NCI-H460 (cell line): Measurements from ENCODE around the gene G6PC2. TPM values are rescaled to one million over a fixed set of nuclear protein-coding genes. Genes with fewer than 3 reads are reported as not detected.
A peak's percentile ranks its signal among the peaks of the same experiment; 100 is the strongest.
"Not testable (repeated sequence)": the region's sequence is repeated elsewhere in the genome, so short reads cannot be mapped to it uniquely, and the experiment has no call there.

Experiments
- DNase-seq: peaks from one replicate; pipeline ENCODE4 v3.0.0-alpha.2; 2016; ENCODE audit warnings: low read depth; ENCODE audit errors: extremely low read depth
- total RNA-seq: library from RNA; depleted of rRNA; stranded (reverse); fragments of >200 nt; shearing (Covaris generic); gene quantifications from 2 replicates; pipeline ENCODE4 v1.2.3, GENCODE V29; 2014

Gene G6PC2
- total RNA-seq, 1 experiment from 2014 or later, result not detected

- DNase-seq, result no peak
Observed at GRCh38 chr2:168903888-168904287, 2.8 kb downstream of the G6PC2 start.

- DNase-seq, result no peak
Observed at GRCh38 chr2:168904358-168904757, 3.3 kb downstream of the G6PC2 start.

- no peak for DNase-seq
Observed at GRCh38 chr2:168907940-168908662, 7.0 kb downstream of the G6PC2 start.

GRCh38 chr2:168910330-168910729, 9.2 kb downstream of the G6PC2 start:
- DNase-seq, result no peak

GRCh38 chr2:168912466-168912865, 11.4 kb downstream of the G6PC2 start:
- no peak for DNase-seq

- no peak for DNase-seq
Observed at GRCh38 chr2:168912901-168913369, 11.8 kb downstream of the G6PC2 start.

GRCh38 chr2:168913495-168913894, 12.4 kb downstream of the G6PC2 start:
- DNase-seq, result no peak

GRCh38 chr2:168915441-168916330, 14.6 kb downstream of the G6PC2 start:
- no peak for DNase-seq

- no peak for DNase-seq
Observed at GRCh38 chr2:168916331-168916675, 15.2 kb downstream of the G6PC2 start.

GRCh38 chr2:168920504-168921157, 19.5 kb downstream of the G6PC2 start:
- DNase-seq, result peak; percentile 36

GRCh38 chr2:168926621-168927386, 25.7 kb downstream of the G6PC2 start:
- DNase-seq, result no peak

- DNase-seq, result no peak
Observed at GRCh38 chr2:168928113-168928831, 27.2 kb downstream of the G6PC2 start.

GRCh38 chr2:168929031-168929430, 27.9 kb downstream of the G6PC2 start:
- DNase-seq, result no peak

GRCh38 chr2:168930242-168930641, 29.2 kb downstream of the G6PC2 start:
- DNase-seq, result no peak

GRCh38 chr2:168932174-168932573, 31.1 kb downstream of the G6PC2 start:
- DNase-seq, result not testable (repeated sequence)

- DNase-seq, result no peak
Observed at GRCh38 chr2:168934826-168935225, 33.7 kb downstream of the G6PC2 start.

GRCh38 chr2:168935810-168936581, 34.9 kb downstream of the G6PC2 start:
- DNase-seq, result no peak

- DNase-seq, result no peak
Observed at GRCh38 chr2:168939061-168939460, 38.0 kb downstream of the G6PC2 start.

- no peak for DNase-seq
Observed at GRCh38 chr2:168939918-168940317, 38.8 kb downstream of the G6PC2 start.
